Calu3 (cell line): Measurements from ENCODE around the gene NAPG. TPM values are rescaled to one million over a fixed set of nuclear protein-coding genes. Genes with fewer than 3 reads are reported as not detected.
"Not testable (repeated sequence)": the region's sequence is repeated elsewhere in the genome, so short reads cannot be mapped to it uniquely, and the experiment has no call there.

ENCODE experiments used
- BruUV-seq: library from RNA; stranded (reverse); fragments of 400-500 nt; replicated peaks from 2 replicates; lab custom pipeline; 2021; lab: Mats Ljungman, UMichigan
- CTCF ChIA-PET: fragments of 300-600 bp; sonication (Branson Sonifier 250); formaldehyde crosslinking; loops from one replicate; lab custom pipeline; 2022; ENCODE audit warnings: antibody characterized with exemption; lab: Charles Lee
- DNase-seq: peaks from one replicate; pipeline ENCODE4 v3.0.0; 2022
- H3K27ac Mint-ChIP-seq: one replicate; pipeline ENCODE4 v1.8.0; 2022; ENCODE audit warnings: mixed read lengths; ENCODE audit not compliant: unreplicated experiment
- H3K27me3 Mint-ChIP-seq: one replicate; pipeline ENCODE4 v1.8.0; 2022; ENCODE audit warnings: mixed read lengths; ENCODE audit not compliant: unreplicated experiment
- H3K36me3 Mint-ChIP-seq: one replicate; pipeline ENCODE4 v1.8.0; 2022; ENCODE audit warnings: mild to moderate bottlenecking, moderate library complexity, mixed read lengths; ENCODE audit not compliant: insufficient read depth, unreplicated experiment
- H3K4me1 Mint-ChIP-seq: one replicate; pipeline ENCODE4 v1.8.0; 2022; ENCODE audit warnings: mild to moderate bottlenecking, low read depth, mixed read lengths; ENCODE audit not compliant: unreplicated experiment
- H3K4me3 Mint-ChIP-seq: one replicate; pipeline ENCODE4 v1.8.0; 2022; ENCODE audit warnings: mild to moderate bottlenecking, low read depth, moderate library complexity, mixed read lengths; ENCODE audit not compliant: unreplicated experiment
- H3K9me3 Mint-ChIP-seq: one replicate; pipeline ENCODE4 v1.8.0; 2022; ENCODE audit warnings: low read depth, mixed read lengths; ENCODE audit not compliant: unreplicated experiment
- CTCF ChIP-seq: fragments of 200-600 bp; IDR thresholded peaks from one replicate; pipeline ENCODE4 v1.8.0; 2022; ENCODE audit warnings: antibody characterized with exemption; ENCODE audit not compliant: unreplicated experiment
- intact Hi-C: fragments of 100-400 bp; cut with micrococcal nuclease; formaldehyde crosslinking; loops from one replicate; pipeline ENCODE4 v1.10.0; 2022; ENCODE audit not compliant: unreplicated experiment
- total RNA-seq: library from RNA; stranded (reverse); gene quantifications from 2 replicates; pipeline ENCODE4 v1.2.3, GENCODE V29; 2022

NAPG gene
- total RNA-seq, 1 experiment from 2014 or later = 35.6 TPM

- H3K9me3 Mint-ChIP-seq = no peaks in the 10 kb centered on the region
- no peak for DNase-seq
- no peak overlapping the region for H3K27ac Mint-ChIP-seq
- intact Hi-C loops = no loop called here
- TF ChIP-seq CTCF = no peak
- no peaks in the 10 kb centered on the region for H3K27me3 Mint-ChIP-seq
- no peaks in the 10 kb centered on the region for H3K36me3 Mint-ChIP-seq
- no peak overlapping the region for H3K4me3 Mint-ChIP-seq
- no TSS peak for BruUV-seq
- no peaks in the 10 kb centered on the region for H3K4me1 Mint-ChIP-seq
- CTCF ChIA-PET = no interaction called here
Observed at GRCh38 chr18:10590412-10590811, 64.6 kb downstream of the NAPG start.

GRCh38 chr18:10591896-10592295 is 66.1 kb downstream of the NAPG start:
- intact Hi-C loops = no loop called here
- Mint-ChIP-seq H3K27ac (no peak overlapping the region), H3K9me3 (no peaks in the 10 kb centered on the region), H3K4me3 (no peak overlapping the region), H3K27me3 (no peaks in the 10 kb centered on the region), H3K4me1 (no peaks in the 10 kb centered on the region), H3K36me3 (no peaks in the 10 kb centered on the region)
- TF ChIP-seq CTCF = no peak
- no TSS peak for BruUV-seq
- no peak for DNase-seq
- CTCF ChIA-PET = no interaction called here

- H3K27ac Mint-ChIP-seq, BruUV-seq, H3K36me3 Mint-ChIP-seq, H3K27me3 Mint-ChIP-seq, H3K4me1 Mint-ChIP-seq, intact Hi-C loops, CTCF ChIA-PET, H3K4me3 Mint-ChIP-seq, H3K9me3 Mint-ChIP-seq, DNase-seq: not testable (repeated sequence)
Observed at GRCh38 chr18:10593366-10594022, 67.7 kb downstream of the NAPG start.

- H3K9me3 Mint-ChIP-seq, H3K4me3 Mint-ChIP-seq, H3K27ac Mint-ChIP-seq, H3K4me1 Mint-ChIP-seq, H3K36me3 Mint-ChIP-seq, intact Hi-C loops, CTCF ChIA-PET, BruUV-seq, DNase-seq, H3K27me3 Mint-ChIP-seq: not testable (repeated sequence)
Observed at GRCh38 chr18:10595917-10596316, 70.1 kb downstream of the NAPG start.

GRCh38 chr18:10597695-10598094 is 71.9 kb downstream of the NAPG start:
- CTCF ChIA-PET = interaction anchor here (0.7 kb wide), 1 partner anchor 61 kb away, joined by 5 read pairs; no protein-coding TSS in a partner anchor
- H3K27ac Mint-ChIP-seq, intact Hi-C loops, H3K36me3 Mint-ChIP-seq, BruUV-seq, H3K4me1 Mint-ChIP-seq, H3K27me3 Mint-ChIP-seq, H3K9me3 Mint-ChIP-seq, H3K4me3 Mint-ChIP-seq, DNase-seq: not testable (repeated sequence)

- BruUV-seq, H3K9me3 Mint-ChIP-seq, CTCF ChIA-PET: not testable (repeated sequence)
Observed at GRCh38 chr18:10600701-10601100, 74.9 kb downstream of the NAPG start.

More at GRCh38 chr18:10600701-10601100, 74.9 kb downstream of the NAPG start:
- H3K27ac Mint-ChIP-seq, intact Hi-C loops, H3K36me3 Mint-ChIP-seq, H3K4me3 Mint-ChIP-seq, H3K4me1 Mint-ChIP-seq, DNase-seq, H3K27me3 Mint-ChIP-seq: not testable (repeated sequence)

Other genes starting within 250 kb of the NAPG start
- gene APCDD1, start 71.4 kb upstream of the NAPG start, total RNA-seq = 0.51 TPM in 1 of 2 replicates, not detected in the other